DMS53 (cell line): Measurements from ENCODE around the gene CLIP4.

ENCODE experiments used
- DNase-seq: peaks from one replicate; lab custom pipeline; 2025; lab: John Stamatoyannopoulos, UW

Gene CLIP4

GRCh38 chr2:29189052-29189451, 73.8 kb downstream of the CLIP4 start:
- DNase-seq = no peak

GRCh38 chr2:29191817-29192216, 76.6 kb downstream of the CLIP4 start:
- DNase-seq = no peak

GRCh38 chr2:29192526-29192925, 77.3 kb downstream of the CLIP4 start:
- DNase-seq = no peak

GRCh38 chr2:29193111-29193510, 77.9 kb downstream of the CLIP4 start:
- DNase-seq = no peak

- no peak for DNase-seq
Measured at GRCh38 chr2:29193681-29194080, 78.5 kb downstream of the CLIP4 start.

- DNase-seq = no peak
Measured at GRCh38 chr2:29195796-29196195, 80.6 kb downstream of the CLIP4 start.

- peak; percentile 80 for DNase-seq
Measured at GRCh38 chr2:29196792-29197788, 81.9 kb downstream of the CLIP4 start.

GRCh38 chr2:29201979-29202378, 86.8 kb downstream of the CLIP4 start:
- no peak for DNase-seq

- DNase-seq = no peak
Measured at GRCh38 chr2:29202819-29203495, 87.7 kb downstream of the CLIP4 start.

GRCh38 chr2:29206941-29207340, 91.7 kb downstream of the CLIP4 start:
- no peak for DNase-seq

- no peak for DNase-seq
Measured at GRCh38 chr2:29207352-29208148, 92.3 kb downstream of the CLIP4 start.

- no peak for DNase-seq
Measured at GRCh38 chr2:29209551-29209950, 94.3 kb downstream of the CLIP4 start.

- DNase-seq = no peak
Measured at GRCh38 chr2:29212009-29212408, 96.8 kb downstream of the CLIP4 start.

GRCh38 chr2:29213888-29214291, 98.7 kb downstream of the CLIP4 start:
- DNase-seq = peak; percentile 13

- no peak for DNase-seq
Measured at GRCh38 chr2:29215073-29215472, 99.9 kb downstream of the CLIP4 start.

GRCh38 chr2:29215739-29216608, 100.8 kb downstream of the CLIP4 start:
- no peak for DNase-seq

GRCh38 chr2:29216609-29216909, 101.3 kb downstream of the CLIP4 start:
- DNase-seq = no peak

- no peak for DNase-seq
Measured at GRCh38 chr2:29218071-29218470, 102.9 kb downstream of the CLIP4 start.

- no peak for DNase-seq
Measured at GRCh38 chr2:29218550-29219125, 103.4 kb downstream of the CLIP4 start.

- no peak for DNase-seq
Measured at GRCh38 chr2:29219374-29219773, 104.2 kb downstream of the CLIP4 start.
